ENCODE measurements around the gene EIF2B5.
"Not testable (repeated sequence)": the region's sequence is repeated elsewhere in the genome, so short reads cannot be mapped to it uniquely, and the experiment has no call there.

Gene EIF2B5

GRCh38 chr3:184135149-184135910 lies at the start of gene EIF2B5:
Gene EIF2B5 (plus strand): TSS chr3:184135358. CDS start chr3:184135386, 28 bp downstream.
- DNase-seq: peak; percentile 68 to 96 (median 91)

GRCh38 chr3:184085389-184085852 lies 49.7 kb upstream of the EIF2B5 start:
- no peak for DNase-seq

- DNase-seq: no peak
These were observed 43.0 kb upstream of the EIF2B5 start for GRCh38 chr3:184092199-184092598.

DNA sequence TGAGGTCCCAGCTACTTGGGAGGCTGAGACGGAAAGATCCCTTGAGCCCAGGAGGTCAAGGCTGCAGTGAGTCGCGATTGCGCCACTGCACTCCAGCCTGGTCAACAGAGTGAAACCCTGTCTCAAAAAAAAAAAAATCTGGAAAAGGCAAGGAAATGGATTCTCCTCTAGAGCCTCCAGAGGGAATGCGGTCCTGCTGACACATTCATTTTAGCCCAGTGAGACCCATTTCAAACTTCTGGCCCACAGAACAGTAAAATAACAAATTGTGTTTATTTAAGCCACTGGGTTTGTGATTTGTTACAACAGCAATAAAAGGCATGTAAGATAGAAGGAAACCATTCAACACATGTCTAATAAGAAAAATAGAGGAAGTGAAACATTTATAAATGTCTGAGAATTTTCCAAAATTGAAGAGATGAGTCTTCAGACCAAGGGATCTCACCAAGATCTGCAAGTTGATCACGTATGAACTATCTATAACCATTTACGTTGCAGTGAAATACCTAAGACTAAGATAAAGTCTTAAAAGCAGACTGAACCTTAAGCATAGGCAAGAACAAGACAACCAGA lies 38.3 kb upstream of the EIF2B5 start, which contains the start of gene HTR3E:
Gene HTR3E, plus strand, starts transcription at position 254 of the 573 bp plus-strand sequence. CDS start 466 bp downstream, outside the sequence.
- DNase-seq: no peak

DNA sequence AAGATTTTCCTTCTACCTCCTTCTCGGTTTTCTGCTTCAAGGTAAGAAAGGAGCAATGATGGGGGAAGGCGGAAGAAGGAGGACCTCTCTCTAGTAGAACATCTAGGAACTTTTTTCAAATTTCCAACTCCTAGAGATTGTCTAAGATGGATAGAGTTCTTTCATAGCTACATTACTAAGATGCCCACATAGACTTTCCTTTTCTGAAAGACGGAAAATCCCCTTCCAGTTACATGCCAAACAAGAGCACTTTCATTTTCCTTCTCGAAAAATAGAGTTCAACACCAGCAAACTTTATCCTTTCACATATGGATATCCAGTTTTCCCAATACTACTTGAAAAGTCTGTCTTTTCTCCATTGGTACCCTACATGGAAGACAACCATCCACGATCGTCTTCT lies 37.6 kb upstream of the EIF2B5 start:
- no peak for DNase-seq

GRCh38 chr3:184099806-184100686 lies 35.1 kb upstream of the EIF2B5 start:
- no peak for DNase-seq

- DNase-seq: no peak
These were observed 24.8 kb upstream of the EIF2B5 start for GRCh38 chr3:184110316-184110725.

DNA sequence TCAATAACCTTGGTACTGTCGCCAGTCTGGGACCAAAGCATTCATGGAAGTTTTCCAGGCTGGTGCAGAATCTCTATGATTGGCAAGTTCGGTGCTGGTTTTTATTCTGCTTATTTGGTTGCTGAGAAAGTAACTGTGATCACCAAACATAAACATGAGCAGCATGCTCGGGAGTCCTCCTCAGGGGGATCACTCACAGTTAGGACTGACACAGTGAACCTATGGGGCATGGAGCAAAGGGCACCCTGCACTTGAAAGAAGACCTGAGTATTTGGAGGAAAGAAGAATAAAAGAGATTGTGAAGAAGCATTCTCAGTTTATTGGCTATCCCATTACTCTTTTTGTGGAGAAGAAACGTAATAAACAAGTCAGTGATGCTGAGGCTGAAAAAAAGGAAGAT lies 19.1 kb upstream of the EIF2B5 start:
- no peak for DNase-seq

GRCh38 chr3:184117636-184118035 lies 17.5 kb upstream of the EIF2B5 start:
- DNase-seq: no peak

DNA sequence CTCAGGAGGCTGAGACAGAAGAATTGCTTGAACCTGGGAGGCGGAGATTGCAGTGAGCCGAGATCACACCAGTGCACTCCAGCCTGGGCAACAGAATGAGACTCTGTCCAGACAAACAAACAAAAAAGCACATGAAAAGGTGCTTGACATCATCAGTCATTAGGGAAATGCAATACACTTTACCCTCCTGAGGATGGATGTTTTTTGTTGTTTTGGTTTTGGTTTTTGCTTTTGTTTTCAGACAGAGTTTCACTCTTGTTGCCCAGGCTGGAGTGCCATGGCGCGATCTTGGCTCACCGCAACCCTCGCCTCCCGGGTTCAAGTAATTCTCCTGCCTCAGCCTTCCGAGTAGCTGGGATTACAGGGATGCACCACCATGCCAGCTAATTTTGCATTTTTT lies 14.1 kb upstream of the EIF2B5 start:
- not testable (repeated sequence) for DNase-seq

DNA sequence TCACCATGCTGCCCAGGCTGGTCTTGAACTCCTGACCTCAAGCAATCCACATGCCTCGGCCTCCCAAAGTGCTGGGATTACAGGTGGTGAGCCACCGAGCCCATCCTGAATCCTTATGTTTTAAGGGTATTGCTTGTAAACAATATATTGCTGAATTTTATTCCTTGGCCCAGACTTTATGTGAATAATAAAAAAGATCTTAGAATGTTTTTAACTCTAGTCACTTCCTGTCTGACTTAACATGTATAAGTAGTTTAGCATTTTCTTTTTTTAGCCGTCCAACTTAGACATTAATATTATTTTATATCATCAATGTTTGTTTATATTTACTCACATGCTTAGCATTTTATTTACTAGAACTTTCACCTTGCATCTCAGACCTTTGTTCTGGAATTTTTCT lies 9.2 kb upstream of the EIF2B5 start:
- no peak for DNase-seq

DNA sequence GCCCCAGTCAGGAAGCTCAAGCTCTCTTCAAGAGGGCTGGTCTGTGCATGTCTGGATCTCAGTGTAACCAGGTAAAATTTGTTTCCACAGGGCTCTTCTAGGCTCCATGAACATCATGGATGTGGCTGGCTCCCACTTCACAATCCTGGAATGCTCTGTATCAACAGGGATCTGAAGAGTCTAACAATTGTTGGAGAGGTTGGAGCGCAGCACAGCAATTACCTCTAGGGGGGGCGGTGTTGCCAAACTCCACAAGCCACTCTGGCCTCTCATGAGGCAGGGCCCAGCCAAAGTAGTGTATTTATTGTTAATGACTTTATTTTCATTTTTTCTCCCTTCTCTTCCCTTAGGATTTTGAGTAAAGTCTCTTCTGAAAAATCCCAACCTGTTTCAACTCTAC lies 6.1 kb upstream of the EIF2B5 start:
- no peak for DNase-seq

DNA sequence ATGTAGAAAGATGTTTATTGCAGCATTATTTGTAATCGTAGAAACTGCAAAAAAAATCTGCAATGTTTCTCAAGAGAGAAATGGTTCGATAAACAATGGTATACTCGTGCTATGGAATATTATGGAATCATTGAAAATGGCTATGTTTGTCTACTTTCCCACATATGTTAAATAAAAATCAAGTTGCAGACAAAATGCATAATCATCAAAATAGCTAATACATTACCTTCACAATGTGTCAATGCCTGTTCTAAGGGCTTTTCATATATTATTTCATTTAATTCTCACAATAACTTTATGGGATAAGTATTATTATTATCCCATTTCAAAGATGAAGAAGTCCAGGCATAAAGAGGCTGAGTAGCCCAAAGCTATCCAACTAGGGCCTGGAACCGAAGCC lies 2.2 kb upstream of the EIF2B5 start:
- no peak for DNase-seq

- DNase-seq: peak in 57 of 58 donors; percentile 19 to 88 (median 74)
These were observed 1.1 kb upstream of the EIF2B5 start for GRCh38 chr3:184133840-184134745.

DNA sequence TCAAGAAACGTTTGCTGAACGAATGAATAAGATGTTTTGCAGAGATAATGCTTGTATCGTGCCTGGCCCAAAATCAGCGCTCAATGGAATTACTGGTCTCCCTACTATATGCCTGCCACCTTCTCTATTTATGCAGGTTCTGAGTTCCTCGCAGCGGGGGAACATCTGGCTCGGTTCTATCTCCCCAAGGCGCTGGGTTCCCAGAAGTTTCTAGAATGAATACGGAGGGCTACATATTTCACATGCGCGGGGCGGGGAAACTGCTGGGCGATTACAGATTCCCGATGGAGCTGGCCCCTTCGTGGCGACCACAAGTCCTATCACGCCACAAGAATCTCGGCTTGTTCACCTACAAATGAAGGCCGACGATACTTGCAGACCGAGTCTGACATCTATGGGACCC lies 411 bp upstream of the EIF2B5 start:
- DNase-seq: peak in 5 of 58 donors; percentile 41 to 87 (median 69)

DNA sequence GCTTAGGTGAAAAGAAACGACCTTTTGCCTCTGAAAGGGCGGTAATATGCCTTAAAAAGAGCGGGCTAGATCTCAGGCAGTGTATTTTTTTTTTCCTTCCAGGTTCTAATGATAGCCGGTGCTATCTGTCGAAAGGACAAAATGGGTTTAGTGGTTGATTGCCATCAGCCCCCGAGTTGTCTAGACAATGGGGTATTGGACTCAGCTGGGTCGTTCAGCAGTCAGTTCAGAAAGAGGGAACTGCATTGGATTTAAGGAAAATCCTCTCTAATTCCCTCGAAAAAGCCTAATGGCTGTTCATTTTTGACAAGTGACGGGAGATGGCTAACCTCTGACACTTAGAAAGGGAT lies 728 bp downstream of the EIF2B5 start:
- no peak for DNase-seq

GRCh38 chr3:184140436-184140835 lies 5.3 kb downstream of the EIF2B5 start:
- no peak for DNase-seq

DNA sequence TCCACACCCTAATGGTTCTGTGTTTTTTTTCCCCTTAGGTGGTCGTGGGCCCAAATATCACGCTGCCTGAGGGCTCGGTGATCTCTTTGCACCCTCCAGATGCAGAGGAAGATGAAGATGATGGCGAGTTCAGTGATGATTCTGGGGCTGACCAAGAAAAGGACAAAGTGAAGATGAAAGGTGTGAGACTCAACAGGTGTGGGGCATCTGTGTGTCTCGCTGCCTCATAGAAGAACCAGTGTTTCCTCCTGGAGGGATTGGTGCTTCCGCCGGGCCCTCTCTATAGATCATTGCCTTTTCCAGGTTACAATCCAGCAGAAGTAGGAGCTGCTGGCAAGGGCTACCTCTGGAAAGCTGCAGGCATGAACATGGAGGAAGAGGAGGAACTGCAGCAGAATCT lies 7.0 kb downstream of the EIF2B5 start:
- no peak for DNase-seq

- no peak for DNase-seq
These were observed 8.2 kb downstream of the EIF2B5 start for GRCh38 chr3:184143327-184143726.

DNA sequence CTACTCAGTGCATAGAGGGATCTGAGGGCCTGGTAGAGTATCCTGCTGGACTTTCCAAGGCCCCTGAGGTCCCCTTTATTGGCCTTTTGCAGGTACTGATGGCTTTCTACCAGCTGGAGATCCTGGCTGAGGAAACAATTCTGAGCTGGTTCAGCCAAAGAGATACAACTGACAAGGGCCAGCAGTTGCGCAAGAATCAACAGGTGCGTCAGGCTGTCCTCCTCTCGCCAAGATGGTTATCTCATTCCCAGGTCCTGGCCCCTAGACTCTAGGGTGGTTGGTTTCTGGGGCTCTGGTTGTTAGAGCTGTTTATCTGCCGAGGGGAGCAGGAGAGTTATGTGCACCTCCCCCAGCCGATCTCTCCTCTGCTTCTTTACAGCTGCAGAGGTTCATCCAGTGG lies 9.3 kb downstream of the EIF2B5 start:
- no peak for DNase-seq

GRCh38 chr3:184145111-184145524 lies 10.0 kb downstream of the EIF2B5 start:
- DNase-seq: peak in 16 of 58 donors; percentile 4 to 56 (median 18)

Measured in anterior cingulate cortex (tissue), 58 donors.